ENCODE data around the gene APOBR.
"Not testable (repeated sequence)": the region's sequence is repeated elsewhere in the genome, so short reads cannot be mapped to it uniquely, and the experiment has no call there.

Gene APOBR

GRCh38 chr16:28498666-28499381 is 4.4 kb downstream of the APOBR start:
- TF ChIP-seq, protein P1, sequence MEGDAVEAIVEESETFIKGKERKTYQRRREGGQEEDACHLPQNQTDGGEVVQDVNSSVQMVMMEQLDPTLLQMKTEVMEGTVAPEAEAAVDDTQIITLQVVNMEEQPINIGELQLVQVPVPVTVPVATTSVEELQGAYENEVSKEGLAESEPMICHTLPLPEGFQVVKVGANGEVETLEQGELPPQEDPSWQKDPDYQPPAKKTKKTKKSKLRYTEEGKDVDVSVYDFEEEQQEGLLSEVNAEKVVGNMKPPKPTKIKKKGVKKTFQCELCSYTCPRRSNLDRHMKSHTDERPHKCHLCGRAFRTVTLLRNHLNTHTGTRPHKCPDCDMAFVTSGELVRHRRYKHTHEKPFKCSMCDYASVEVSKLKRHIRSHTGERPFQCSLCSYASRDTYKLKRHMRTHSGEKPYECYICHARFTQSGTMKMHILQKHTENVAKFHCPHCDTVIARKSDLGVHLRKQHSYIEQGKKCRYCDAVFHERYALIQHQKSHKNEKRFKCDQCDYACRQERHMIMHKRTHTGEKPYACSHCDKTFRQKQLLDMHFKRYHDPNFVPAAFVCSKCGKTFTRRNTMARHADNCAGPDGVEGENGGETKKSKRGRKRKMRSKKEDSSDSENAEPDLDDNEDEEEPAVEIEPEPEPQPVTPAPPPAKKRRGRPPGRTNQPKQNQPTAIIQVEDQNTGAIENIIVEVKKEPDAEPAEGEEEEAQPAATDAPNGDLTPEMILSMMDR (IDR thresholded peaks at IDR 0.05; ENCODE audit: control insufficient read depth, insufficient read depth, low read depth, low read length, missing control alignments): no peak

DNA sequence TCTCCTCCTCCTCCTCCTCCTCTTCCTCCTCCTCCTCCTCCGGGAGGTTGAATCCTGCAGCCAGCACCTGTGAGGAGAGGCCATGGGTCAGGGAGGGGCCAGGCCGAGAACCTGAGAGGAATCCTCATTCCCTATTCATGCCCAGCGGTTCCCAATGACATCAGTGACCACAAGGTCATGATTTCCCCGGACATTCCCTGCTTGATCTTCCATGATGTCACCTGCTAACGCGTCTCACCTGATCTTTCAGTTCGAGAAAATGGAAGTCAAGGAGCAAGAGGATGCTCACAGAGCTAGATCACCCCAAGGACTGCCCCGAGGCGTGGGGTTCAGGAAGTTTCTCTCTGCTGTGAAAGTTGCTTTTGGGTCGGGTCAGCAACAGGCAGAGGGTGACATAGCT is 5.4 kb downstream of the APOBR start:
- H3K4me3 ChIP-seq (ENCODE audit: control insufficient read depth, low read depth, low read length): no peak overlapping the region
- DNase-seq (ENCODE audit: low read depth): no peak

More at GRCh38 chr16:28498666-28499381, 4.4 kb downstream of the APOBR start:
- DNase-seq (ENCODE audit: low read depth): no peak
- no peak overlapping the region for H3K4me3 ChIP-seq (ENCODE audit: control insufficient read depth, low read depth, low read length)

DNA sequence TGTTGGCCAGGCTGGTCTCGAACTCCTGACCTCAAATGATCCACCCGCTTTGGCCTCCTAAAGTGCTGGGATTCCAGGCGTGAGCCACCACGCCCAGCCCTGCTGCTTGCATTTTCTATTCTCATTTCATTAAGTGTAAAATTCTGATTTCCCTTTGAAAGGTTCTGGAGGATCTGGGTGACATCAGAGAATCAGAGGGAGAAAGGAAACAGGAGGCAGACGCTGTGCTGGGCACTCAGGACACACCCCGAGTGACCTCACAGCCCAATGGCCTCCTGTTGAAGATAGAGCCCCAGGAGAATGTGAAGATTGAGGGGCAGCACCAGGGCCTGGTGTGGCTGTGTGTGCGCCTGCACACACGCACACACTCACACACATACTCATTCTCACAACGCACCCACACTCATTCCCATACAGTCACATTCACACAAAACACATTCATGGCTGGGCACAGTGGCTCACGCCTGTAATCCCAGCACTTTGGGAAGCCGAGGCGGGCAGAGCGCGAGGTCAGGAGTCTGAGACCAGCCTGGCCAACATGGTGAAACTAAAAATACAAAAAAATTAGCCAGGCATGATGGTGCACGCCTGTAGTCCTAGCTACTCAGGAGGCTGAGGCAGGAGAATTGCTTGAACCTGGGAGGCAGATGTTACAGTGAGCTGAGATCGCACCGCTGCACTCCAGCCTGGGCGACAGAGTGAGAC is 6.2 kb downstream of the APOBR start:
- not testable (repeated sequence) for H3K4me3 ChIP-seq (ENCODE audit: control insufficient read depth, low read depth, low read length); DNase-seq (ENCODE audit: low read depth)

More for the DNA sequence above, 5.4 kb downstream of the APOBR start:
- TF ChIP-seq, protein P1 (IDR thresholded peaks at IDR 0.05; ENCODE audit: control insufficient read depth, insufficient read depth, low read depth, low read length, missing control alignments): no peak

GRCh38 chr16:28501258-28502232 is 7.1 kb downstream of the APOBR start:
- DNase-seq (ENCODE audit: low read depth): no peak
- H3K4me3 ChIP-seq (ENCODE audit: control insufficient read depth, low read depth, low read length): no peak overlapping the region
- TF ChIP-seq, protein P1 (IDR thresholded peaks at IDR 0.05; ENCODE audit: control insufficient read depth, insufficient read depth, low read depth, low read length, missing control alignments): no peak

DNA sequence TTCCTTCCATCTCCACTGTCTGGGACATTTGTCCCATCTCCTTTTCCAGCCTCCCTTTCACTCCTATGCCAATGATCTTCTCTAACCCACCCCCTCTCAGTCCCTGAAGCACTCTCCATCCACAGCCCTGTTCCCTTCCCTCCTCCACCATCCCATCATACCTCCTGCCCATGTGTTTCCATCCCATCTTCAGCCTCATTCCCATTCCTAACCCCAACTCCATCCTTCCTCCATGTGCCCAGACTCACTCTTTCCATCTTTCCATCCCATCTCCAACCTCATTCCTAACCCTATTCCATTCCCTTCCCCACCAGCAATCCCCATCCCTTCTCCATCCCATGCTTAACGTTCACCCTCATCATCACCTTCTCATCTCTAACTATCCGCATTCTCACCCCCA is 7.8 kb downstream of the APOBR start:
- DNase-seq (ENCODE audit: low read depth): no peak
- no peak overlapping the region for H3K4me3 ChIP-seq (ENCODE audit: control insufficient read depth, low read depth, low read length)
- TF ChIP-seq, protein P1 (IDR thresholded peaks at IDR 0.05; ENCODE audit: control insufficient read depth, insufficient read depth, low read depth, low read length, missing control alignments): no peak

DNA sequence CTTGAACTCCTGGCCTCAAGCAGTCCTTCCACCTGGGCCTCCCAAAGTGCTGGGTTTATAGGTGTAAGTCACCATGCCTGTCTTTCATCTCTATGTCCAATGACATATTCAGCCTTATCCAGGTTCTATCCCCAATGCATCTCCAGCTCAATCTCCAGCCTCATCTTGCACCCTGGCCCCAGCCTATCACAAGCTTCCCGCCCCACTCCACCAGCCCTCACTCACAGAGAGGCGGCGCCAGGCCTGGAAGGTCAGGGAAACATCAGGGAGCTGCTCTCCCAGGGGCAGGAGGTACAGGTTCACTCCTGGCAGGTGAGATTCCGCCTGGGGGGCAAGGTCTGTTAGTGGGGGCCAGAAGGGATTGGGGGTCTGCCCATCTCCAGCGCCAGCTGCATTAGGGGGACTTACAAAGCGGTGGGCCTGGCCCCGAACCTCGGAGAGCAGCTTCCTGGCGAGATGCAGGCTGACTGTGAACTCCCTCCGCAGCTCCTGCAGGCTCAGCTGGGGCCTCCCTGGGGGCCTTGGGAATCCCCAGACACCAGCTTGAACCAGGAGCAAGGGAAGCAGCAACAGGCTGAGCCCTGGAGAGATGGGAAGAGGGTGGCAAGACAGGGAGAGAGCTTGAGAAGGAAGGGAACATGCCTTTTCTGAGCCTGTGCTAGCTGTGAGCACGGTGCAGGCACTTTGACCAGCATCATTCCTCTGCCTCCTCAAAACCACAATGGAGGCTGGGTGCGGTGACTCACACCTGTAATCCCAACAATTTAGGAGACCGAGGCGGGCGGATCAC is 9.2 kb downstream of the APOBR start:
- no peak for DNase-seq (ENCODE audit: low read depth)
- no peak overlapping the region for H3K4me3 ChIP-seq (ENCODE audit: control insufficient read depth, low read depth, low read length)
- TF ChIP-seq, protein P1 (IDR thresholded peaks at IDR 0.05; ENCODE audit: control insufficient read depth, insufficient read depth, low read depth, low read length, missing control alignments): no peak
